HG03025 (cell line): Measurements from ENCODE around the gene PRSS22.

Source experiments
- ATAC-seq: cut with Tn5 transposase; IDR thresholded peaks from one replicate; pipeline ENCODE4 v1.9.1; 2021; ENCODE audit warnings: mild to moderate bottlenecking, moderate library complexity; ENCODE audit not compliant: unreplicated experiment, low FRiP score

The PRSS22 gene

GRCh38 chr16:2852731-2853507 lies 5.1 kb downstream of the PRSS22 start:
- ATAC-seq: no peak

DNA sequence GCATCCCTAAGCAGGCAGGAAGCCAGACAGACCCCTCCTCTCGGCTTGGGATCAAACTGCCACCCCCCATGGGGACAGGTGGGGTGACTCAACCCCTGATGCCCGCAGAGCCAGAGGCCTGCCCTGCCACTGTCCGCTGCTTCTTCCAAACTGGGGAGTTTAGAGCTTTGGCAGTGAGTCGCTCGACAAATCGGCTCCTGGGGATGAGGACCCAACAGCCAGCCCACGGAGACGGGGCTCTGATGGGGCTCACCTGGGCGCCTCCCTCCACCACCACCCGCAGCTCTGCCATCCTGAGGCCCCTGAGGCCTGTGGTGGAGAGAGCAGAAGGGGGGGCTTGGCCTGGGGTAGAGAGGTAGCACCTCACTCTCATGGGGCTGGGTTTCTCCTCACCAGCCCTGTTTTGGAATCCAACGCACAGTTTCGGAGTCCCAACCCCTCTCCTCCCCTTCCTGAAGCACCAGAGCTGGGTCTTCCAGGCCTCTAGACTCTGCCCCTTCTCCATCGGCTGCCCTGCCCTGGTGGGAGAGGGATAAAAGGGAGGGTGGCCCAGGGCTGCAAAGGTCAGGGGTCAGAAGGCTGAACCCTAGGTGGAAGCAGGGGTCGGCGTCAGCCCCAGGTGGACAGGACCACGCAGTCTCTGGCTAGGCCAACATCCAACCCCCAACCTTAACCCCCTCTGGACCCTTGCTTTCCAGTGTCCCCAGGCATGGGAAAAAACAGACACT lies 5.8 kb downstream of the PRSS22 start:
- no peak for ATAC-seq

GRCh38 chr16:2848933-2849725 lies 8.8 kb downstream of the PRSS22 start:
- ATAC-seq: no peak

- no peak for ATAC-seq
Observed at GRCh38 chr16:2846511-2847310, 11.3 kb downstream of the PRSS22 start.

DNA sequence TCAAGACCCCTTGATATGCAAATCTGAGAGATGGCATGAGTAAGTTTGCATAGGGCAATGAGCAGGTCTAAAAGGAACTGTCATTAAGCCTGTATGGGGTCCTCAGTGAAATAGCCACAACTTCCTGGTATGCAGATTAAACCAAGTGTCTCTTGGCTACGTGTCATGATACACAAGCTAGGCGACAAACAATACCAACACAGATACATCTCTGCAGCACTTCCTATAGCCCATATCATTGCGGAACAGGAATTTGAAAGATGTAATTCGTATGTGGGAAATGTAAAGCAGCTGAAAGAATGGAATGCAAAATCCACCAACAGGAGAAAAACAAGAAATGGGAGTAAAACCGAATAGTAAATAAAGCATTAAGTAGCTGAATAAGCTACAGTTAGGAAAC lies 12.9 kb downstream of the PRSS22 start:
- ATAC-seq: no peak

- ATAC-seq: no peak
Observed at GRCh38 chr16:2843526-2843925, 14.4 kb downstream of the PRSS22 start.

- no peak for ATAC-seq
Observed at GRCh38 chr16:2842340-2843000, 15.5 kb downstream of the PRSS22 start.

DNA sequence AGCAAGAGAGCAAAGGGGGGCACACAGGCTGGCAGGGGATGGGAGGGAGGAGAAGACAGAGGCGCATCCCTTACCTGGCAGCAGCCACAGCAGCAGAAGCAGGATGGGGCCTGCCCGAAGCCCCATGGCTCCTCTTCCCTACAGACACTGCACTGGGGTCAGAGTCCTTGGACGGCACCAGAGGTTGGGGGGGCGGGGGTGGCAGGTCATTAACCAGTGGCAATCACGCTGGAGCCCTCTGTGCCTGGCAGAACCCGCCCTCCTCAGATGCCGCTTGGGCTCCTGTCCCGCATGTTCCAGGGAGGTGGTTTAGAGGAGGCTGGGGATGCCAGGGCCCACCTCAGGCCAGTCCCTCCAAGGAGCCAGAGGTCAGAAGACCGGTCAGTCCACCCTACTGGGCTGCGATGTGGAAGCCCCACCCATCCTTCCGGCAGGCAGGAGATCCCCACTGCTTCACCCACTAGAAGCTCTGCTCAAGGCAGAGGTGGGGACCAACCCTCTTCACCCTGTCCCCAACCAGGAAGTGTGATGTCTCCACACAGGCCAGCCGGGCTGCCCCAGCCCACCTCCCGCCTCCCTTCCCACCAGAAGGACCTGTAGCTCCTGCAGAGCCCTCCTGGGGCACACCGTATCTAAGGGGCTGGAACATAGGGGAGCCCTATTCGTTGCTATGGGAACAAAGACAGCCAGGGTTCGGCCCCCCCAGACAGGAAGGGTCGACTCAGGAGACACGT lies 16.2 kb downstream of the PRSS22 start:
- ATAC-seq: no peak

DNA sequence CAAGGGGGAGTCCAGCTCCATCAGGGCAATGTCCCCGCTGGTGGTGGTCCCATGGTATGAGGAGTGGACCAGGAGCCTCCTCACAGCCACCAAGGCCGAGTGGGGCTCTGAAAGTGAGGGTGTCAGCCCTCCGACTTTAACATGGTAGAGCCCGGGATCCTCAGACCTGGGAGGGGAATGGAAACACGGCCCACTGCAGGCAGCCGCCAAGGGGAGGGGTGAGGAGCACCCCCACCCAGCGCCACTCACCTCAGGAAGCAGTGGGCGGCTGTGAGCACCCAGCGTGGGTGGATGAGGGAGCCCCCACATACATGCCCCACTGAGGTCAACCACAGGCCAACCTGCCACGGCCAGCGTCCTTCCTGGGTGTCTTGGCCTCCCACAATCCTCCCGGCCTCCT lies 17.1 kb downstream of the PRSS22 start:
- no peak for ATAC-seq

DNA sequence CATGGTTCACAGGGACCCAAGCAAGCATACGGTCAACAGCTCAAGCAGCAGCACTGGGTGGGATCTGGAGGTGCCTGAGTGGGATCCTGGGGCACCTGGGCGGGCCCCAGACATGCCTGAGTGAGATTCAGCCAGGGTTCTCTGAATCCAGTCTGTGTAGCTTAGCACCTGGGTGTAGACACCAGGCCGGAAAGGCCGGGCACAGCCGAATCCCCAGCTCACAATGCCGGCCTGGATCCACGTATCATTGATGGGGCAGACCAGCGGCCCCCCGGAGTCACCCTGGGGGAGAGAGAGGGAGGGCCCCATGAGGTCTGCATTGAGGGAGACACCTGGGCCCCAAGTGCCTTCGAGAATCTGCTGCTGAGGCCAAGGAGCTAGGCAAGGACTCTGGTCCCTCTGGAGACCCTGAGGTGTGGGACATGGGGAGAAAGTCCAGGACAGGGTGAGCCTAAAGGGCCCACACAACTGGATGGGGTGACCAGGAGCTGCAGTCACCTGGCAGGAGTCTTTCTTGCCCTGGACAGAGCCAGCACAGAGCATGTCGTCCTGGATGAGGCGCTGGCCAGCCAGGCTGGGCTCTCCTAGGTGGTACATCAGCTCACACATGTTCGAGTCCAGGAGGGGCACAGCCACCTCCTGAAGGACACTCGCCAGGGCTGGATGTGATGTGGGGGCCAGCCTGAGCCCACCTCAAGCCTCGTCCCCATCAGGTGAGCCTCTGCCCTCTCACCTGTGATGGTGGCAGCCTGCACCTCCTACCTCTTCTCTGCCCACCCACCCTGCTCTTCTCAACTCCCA lies 18.1 kb downstream of the PRSS22 start:
- ATAC-seq: no peak

- ATAC-seq: no peak
Observed at GRCh38 chr16:2838928-2839327, 19.0 kb downstream of the PRSS22 start.

- ATAC-seq: no peak
Observed at GRCh38 chr16:2836646-2837508, 21.1 kb downstream of the PRSS22 start.

DNA sequence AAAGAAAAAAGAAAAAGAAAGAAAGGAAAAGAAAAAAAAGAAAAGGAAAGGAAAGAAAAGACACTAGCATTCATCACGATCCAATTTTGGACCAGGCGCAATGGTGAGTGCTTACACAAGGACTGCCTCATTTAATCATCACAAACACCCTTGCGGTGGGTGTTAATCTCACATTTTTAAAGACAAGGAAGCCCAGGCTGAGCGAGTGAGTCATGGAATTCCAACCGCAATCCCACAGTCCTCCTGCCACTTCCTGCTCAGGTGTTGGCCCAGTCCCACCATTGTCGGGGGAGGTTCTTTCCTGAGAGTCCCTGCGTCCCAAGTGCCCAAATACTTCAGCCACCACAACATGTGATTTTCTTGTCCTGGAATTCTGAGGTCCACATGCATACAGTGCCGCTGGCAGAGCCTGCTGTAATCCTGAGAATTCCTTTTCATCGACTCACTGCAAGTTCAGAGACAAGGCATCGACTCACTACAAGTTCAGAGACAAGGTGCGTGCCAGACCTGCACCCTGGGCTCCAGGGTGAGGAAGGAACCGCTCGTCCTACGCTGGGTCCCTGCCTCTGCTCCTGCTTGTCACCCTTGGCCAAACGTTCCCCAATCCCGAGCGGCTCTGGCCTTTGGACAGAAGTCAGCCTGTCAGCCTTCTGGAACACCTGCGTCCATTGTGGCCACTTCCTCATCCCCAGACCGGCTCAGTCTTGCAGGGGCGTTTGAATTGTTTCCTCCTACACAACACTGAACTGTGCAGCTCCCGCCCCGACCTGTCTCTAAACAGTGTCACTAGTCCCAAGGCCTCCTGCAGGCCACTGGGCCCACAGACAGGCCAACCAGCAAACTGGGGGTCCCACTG lies 22.1 kb downstream of the PRSS22 start:
- no peak for ATAC-seq

DNA sequence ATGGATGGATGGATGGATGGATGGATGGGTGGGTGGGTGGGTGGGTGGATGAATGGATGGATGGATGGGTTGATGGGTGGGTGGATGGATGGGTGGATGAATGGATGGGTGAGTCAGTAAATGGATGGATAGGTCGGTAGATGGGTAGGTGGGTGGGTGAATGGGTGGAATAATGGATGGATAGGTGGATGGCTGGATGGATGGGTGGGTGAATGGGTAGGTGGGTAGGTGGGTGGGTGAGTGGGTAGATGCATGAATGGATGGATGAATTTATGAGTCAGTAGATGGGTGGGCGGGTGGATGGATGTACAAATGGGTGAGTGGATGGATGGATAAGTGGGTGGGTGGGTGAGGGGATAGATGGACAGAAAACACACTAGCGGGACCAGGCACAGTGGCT lies 23.0 kb downstream of the PRSS22 start:
- no peak for ATAC-seq

DNA sequence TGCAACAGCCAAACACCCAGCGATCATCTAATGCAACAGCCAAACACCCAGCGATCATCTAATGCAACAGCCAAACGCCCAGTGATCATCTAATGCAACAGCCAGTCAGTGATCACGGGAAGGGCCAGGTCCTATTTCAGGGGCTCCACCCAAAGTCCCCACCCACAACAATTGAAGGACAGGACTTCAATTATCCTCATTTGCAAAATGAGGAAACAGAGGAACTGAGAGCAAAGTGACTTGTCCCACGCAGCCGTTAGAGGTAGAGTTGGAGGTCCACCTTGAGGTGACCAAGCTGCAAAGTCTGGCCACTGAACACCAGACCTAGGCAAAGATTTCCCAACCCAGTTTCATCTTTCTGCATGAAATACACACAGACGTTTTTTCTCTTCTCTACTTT lies 24.2 kb downstream of the PRSS22 start:
- ATAC-seq: no peak

GRCh38 chr16:2831203-2831602 lies 26.8 kb downstream of the PRSS22 start:
- ATAC-seq: no peak

- ATAC-seq: no peak
Observed at GRCh38 chr16:2830355-2830695, 27.6 kb downstream of the PRSS22 start.
